Activated naive CD8-positive, alpha-beta T cell (primary cell): ENCODE data around the gene SNX25.

Source experiments
- H3K27ac Mint-ChIP-seq: one replicate; pipeline ENCODE4 v1.8.0; 2021; ENCODE audit warnings: mixed read lengths
- H3K27me3 Mint-ChIP-seq: one replicate; pipeline ENCODE4 v1.8.0; 2021; ENCODE audit warnings: mixed read lengths
- H3K36me3 Mint-ChIP-seq: one replicate; pipeline ENCODE4 v1.8.0; 2021; ENCODE audit warnings: mixed read lengths
- H3K4me1 Mint-ChIP-seq: one replicate; pipeline ENCODE4 v1.8.0; 2021; ENCODE audit warnings: low read depth, mixed read lengths
- H3K4me3 Mint-ChIP-seq: one replicate; pipeline ENCODE4 v1.8.0; 2021; ENCODE audit warnings: mild to moderate bottlenecking, mixed read lengths
- H3K9me3 Mint-ChIP-seq: one replicate; pipeline ENCODE4 v1.8.0; 2021; ENCODE audit warnings: low read depth, mixed read lengths

SNX25 gene

DNA sequence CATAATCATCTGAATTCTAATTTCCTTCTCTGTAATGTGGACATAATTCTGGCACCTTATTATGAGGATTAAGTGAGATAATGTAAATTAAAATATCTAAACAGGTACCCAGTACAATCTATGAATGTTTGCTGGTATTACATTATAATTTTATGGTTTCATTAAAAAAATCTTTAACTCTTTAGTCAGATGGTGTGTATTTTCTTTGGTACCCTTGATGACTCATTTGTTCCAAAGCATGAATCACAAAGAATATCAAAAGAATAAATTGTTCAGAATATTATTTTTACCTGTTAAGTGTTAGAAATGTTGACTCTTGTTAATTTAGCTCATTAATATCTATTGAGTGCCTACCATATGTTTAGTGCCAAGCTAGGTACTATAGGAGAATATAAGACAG, 74.3 kb downstream of the SNX25 start:
- peaks cover 16% of the 10 kb centered on the region for H3K36me3 Mint-ChIP-seq
- no peaks in the 10 kb centered on the region for H3K9me3 Mint-ChIP-seq
- no peaks in the 10 kb centered on the region for H3K4me1 Mint-ChIP-seq
- no peaks in the 10 kb centered on the region for H3K27me3 Mint-ChIP-seq
- no peak overlapping the region for H3K27ac Mint-ChIP-seq
- no peak overlapping the region for H3K4me3 Mint-ChIP-seq

DNA sequence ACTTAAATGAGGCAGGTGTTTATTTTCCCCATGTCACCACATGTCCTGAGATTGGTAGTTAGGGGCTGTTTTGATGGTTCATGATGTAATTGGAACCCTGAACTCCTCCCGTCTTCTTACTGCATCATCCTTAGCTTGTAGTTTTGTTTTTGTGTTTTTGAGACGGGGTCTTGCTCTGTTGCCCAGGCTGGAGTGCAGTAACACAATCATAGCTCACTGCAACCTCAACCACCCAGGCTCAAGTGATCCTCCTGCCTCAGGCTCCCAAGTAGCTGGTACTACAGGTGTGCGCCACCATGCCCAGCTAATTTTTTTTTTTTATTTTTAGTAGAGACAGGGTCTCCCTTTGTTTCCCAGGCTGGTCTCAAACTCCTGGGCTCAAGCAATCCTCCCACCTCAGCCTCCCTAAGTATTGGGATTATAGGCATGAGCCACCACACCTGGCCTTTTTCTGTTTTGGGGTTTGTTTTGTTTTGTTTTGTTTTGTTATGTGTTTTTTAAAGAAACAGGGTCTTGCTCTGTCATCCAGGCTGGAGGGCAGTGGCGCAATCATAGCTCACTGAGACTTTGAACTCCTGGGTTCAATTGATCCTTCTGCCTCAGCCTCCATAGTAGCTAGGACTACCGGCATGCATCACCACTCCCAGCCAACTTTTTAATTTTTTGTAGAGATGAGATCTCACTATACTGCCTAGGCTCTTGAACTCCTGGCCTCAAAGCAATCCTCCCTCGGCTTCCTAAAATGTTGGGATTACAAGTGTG, 76.4 kb downstream of the SNX25 start:
- Mint-ChIP-seq H3K4me3 (no peak overlapping the region), H3K9me3 (no peaks in the 10 kb centered on the region), H3K27me3 (no peaks in the 10 kb centered on the region), H3K36me3 (peaks cover 22% of the 10 kb centered on the region), H3K27ac (no peak overlapping the region), H3K4me1 (no peaks in the 10 kb centered on the region)

DNA sequence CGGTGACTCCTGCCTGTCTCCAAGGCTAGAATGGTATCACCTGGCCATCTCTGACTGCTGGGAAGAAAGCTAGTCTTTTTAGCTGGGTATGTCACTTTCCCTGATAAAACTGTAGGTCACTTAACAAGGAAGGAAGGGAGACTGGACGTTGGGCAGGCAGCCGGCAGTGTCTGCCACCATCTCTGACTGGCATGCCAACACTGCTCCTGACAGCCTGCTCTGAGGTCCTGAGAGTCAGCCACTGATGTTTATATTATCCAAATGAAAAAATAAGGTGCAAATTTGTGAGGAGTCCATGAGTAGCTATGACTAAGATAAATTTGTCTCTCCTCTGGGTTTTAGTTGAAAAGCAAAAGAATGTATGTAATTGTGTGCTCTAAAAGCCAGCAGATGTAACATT, 77.2 kb downstream of the SNX25 start:
- Mint-ChIP-seq H3K4me3 (no peak overlapping the region), H3K9me3 (no peaks in the 10 kb centered on the region), H3K27me3 (no peaks in the 10 kb centered on the region), H3K36me3 (peaks cover 26% of the 10 kb centered on the region), H3K27ac (no peak overlapping the region), H3K4me1 (no peaks in the 10 kb centered on the region)

DNA sequence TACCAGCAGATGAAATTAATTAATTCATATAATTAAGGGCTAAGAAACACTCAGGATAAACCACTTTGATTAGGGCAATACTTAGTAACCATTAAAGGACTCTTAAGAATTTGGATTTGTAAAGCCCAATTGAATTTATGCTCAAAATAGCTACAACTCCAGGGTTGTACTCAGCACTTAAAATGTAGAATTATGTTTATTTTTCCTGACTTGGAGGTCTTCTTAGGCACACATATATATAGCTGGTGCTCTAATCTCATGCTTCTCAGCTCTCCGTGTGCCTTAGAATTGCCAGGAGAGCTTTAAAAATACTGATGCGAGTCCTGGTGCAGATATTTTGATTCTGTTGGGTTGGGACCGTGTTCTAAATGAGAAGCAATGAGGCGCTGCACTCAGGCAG, 77.6 kb downstream of the SNX25 start:
- Mint-ChIP-seq H3K9me3 (no peaks in the 10 kb centered on the region), H3K4me3 (no peak overlapping the region), H3K27me3 (no peaks in the 10 kb centered on the region), H3K36me3 (peaks cover 28% of the 10 kb centered on the region), H3K4me1 (no peaks in the 10 kb centered on the region), H3K27ac (no peak overlapping the region)

DNA sequence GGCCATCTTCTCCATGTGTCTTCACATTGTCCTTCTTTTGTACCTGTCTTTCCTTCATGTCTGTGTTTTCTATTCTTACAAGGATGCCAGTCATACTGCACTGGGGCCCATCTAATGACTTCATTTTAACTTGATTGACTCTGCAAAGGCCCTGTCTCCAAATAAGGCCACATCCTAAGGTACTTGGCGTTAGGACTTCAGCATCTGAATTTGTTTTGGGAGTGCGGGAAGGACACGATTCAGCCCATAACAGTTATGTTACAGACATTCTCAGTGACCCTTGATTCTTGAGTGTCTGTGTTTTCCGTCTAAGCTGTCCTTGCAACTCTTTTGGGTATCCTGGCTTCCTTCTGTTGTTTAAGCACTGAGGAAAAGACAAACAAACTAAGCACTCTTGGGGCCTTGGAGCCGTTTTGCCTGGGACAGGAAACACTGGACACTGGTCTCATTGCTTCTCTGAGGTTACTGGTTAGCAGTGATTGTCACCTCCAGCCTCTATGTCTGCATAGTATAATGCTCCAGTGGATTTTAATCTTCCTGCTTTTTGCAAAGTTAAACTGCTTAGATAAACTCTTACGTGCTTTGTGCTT, 80.7 kb downstream of the SNX25 start:
- no peak overlapping the region for H3K4me3 Mint-ChIP-seq

DNA sequence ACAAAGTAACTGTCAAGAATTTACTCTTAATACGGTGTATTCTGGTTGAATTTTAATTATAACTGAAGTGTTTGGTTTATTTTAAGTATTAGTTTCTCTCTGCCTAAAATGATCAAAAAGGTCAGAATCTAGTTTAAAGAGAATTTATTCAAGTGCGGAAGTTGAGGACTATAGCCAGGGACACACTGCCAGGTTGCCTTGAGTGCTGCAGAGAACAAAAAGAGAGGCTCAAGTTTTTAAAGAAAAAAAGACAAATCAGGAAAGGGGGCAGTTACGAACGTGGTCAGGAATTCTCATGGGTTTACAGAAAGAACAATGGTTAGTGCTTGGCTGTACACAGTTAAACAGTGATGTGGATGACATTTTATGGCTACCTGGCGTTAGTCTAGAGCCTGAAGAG, 81.3 kb downstream of the SNX25 start:
- no peaks in the 10 kb centered on the region for H3K4me1 Mint-ChIP-seq
- peaks cover 30% of the 10 kb centered on the region for H3K36me3 Mint-ChIP-seq
- H3K27ac Mint-ChIP-seq, result no peak overlapping the region
- H3K27me3 Mint-ChIP-seq, result no peaks in the 10 kb centered on the region
- no peaks in the 10 kb centered on the region for H3K9me3 Mint-ChIP-seq
- H3K4me3 Mint-ChIP-seq, result no peak overlapping the region

More for the DNA sequence above, 80.7 kb downstream of the SNX25 start:
- Mint-ChIP-seq H3K36me3 (peaks cover 30% of the 10 kb centered on the region), H3K4me1 (no peaks in the 10 kb centered on the region), H3K27me3 (no peaks in the 10 kb centered on the region), H3K27ac (no peak overlapping the region), H3K9me3 (no peaks in the 10 kb centered on the region)

DNA sequence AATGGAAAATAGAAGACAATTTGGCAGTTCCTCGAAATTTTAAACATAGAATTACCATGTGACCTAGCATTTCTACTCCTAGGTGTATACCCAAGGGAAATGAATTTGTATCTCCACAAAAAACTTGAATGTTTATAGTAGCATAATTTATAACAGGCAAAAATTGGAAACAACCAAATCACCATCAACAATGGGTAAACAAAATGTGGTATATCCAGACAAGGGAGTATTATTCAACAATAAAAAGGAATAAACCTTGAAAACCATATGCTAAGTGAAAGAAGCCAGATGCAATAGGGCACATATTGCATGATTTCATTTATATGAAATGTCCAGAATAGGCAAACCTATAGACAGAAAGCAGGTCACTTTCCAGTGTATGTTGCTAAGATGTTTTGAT, 83.8 kb downstream of the SNX25 start:
- Mint-ChIP-seq H3K4me1 (no peaks in the 10 kb centered on the region), H3K9me3 (no peaks in the 10 kb centered on the region), H3K27me3 (no peaks in the 10 kb centered on the region), H3K36me3 (peaks cover 41% of the 10 kb centered on the region), H3K27ac (no peak overlapping the region), H3K4me3 (no peak overlapping the region)

DNA sequence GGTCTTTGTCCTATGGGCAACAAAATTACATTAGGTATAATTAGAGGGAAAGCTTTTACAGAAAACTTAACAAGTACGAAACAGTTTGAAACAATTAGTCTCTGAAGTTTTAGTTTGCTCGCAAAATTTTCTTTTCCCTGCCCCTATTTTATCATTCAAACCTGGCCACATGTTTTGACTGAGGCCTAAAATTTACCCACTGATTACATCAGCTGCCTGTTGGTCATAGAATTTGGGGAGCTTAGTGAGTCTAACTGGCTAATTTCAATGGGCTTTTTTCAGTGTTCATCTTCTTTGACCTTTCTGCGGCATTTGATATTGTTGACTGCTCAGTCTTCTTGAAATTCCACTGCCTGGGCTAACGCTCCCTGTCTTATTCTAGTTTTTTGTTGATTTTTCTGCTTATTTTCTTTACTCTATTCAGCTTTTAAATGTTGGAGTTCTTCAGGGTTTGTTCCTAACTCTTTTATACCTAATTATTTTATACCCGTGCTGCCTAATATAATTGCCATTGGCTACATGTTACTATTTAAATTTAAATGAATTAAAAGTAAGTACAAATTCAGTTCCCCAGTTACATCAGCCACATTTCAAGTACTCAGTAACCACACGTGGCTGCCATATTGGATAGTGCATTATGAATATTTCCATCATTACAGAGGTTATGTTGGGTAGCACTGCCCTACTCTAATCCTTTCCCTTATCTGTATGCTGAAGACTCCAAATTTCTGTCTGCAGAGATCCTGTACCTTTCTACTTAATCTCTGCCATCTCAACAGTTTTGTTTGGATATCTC, 87.5 kb downstream of the SNX25 start:
- Mint-ChIP-seq H3K9me3 (no peaks in the 10 kb centered on the region), H3K27ac (no peak overlapping the region), H3K4me1 (no peaks in the 10 kb centered on the region), H3K36me3 (peaks cover 39% of the 10 kb centered on the region), H3K27me3 (no peaks in the 10 kb centered on the region), H3K4me3 (no peak overlapping the region)

DNA sequence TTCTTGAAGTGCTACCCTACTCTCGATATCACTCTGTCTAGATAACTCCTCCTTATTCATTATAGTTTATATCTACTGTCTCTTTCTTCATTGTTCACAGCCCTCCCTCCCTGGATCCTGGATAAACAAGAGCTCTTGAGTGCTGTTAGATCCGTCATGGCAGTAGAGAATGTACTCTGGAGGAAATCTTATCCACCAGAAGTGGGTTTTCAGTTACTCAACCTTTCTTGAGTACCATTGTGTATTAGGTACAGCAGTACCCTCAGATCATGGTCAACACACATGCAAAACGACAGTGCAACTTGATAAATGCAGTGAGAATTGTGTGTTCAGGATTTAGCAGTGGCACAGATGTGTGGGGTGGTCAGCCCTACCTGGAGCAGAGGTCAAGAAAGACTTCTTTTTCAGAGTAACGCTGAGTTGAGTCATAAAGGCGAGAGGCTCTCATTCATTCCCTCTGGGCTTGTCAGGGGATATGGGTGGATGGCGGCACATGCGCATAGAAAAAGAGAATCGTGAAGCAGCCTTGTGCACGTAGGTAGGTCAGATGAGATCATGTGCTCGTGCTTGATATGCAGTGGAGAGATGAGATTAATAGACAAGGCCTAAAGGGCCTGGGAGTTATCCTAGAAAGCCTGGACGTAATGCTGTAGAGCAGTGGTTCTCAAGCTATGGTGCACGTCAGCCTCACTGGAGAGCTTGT, 89.5 kb downstream of the SNX25 start:
- no peak overlapping the region for H3K4me3 Mint-ChIP-seq
- H3K4me1 Mint-ChIP-seq, result no peaks in the 10 kb centered on the region
- peaks cover 27% of the 10 kb centered on the region for H3K36me3 Mint-ChIP-seq
- H3K27ac Mint-ChIP-seq, result no peak overlapping the region
- H3K27me3 Mint-ChIP-seq, result no peaks in the 10 kb centered on the region
- H3K9me3 Mint-ChIP-seq, result no peaks in the 10 kb centered on the region

DNA sequence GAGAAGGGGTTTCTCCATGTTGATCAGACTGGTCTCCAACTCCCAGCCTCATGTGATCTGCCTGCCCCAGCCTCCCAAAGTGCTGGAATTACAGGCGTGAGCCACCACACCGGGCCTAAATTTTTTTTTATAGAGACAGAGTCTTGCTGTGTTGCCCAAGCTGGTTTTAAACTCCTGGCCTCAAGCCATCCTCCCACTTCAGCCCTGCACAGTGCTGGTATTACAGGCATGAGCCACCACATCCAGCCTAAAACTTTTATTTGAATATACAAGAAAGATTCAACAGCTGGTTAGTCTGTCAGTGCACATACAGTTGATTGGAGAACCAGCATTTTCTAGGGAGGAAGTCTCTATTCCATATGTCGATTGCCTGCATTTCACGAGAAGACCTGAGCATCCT, 95.1 kb downstream of the SNX25 start:
- H3K4me3 Mint-ChIP-seq, result no peak overlapping the region
- H3K27me3 Mint-ChIP-seq, result no peaks in the 10 kb centered on the region
- H3K9me3 Mint-ChIP-seq, result no peaks in the 10 kb centered on the region
- H3K27ac Mint-ChIP-seq, result no peak overlapping the region
- no peaks in the 10 kb centered on the region for H3K4me1 Mint-ChIP-seq
- peaks cover 12% of the 10 kb centered on the region for H3K36me3 Mint-ChIP-seq

DNA sequence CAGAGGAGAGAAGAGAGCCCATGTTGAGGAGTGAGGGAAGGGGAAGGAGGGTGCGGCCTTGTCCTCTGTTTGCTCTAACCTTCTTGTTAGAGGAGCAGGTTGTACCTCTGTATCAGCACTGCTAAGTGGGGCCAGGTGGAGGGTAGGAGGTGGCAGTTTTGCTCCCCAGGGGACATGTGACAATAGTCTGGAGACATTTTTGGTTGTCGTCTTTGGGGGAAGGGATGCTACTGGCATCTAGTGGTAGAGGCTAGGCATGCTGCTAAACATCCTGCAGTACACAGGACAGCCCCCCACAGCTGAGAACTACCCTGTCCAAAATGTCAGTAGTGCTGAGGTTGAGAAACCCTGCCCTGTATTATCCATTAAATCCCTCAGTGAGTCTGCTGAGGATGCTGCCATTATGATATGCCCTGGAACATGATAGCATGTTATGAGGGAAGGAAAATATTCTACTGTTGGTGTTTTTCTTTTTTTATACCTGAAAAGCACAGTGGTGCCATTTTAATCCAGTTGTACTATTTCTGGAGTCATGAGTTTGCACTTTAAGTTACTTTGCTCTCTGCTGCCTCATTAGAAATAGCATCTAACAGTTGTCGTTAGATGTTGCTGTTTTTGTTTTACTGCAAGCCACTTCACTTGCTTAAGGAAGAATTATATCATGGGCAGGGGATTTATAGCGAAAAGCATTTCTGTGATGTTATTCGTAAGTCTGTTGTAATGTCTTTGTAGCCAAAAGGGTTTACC, 95.7 kb downstream of the SNX25 start:
- H3K27ac Mint-ChIP-seq, result no peak overlapping the region
- H3K9me3 Mint-ChIP-seq, result no peaks in the 10 kb centered on the region
- no peaks in the 10 kb centered on the region for H3K4me1 Mint-ChIP-seq
- no peaks in the 10 kb centered on the region for H3K27me3 Mint-ChIP-seq
- H3K36me3 Mint-ChIP-seq, result peaks cover 14% of the 10 kb centered on the region
- H3K4me3 Mint-ChIP-seq, result no peak overlapping the region

DNA sequence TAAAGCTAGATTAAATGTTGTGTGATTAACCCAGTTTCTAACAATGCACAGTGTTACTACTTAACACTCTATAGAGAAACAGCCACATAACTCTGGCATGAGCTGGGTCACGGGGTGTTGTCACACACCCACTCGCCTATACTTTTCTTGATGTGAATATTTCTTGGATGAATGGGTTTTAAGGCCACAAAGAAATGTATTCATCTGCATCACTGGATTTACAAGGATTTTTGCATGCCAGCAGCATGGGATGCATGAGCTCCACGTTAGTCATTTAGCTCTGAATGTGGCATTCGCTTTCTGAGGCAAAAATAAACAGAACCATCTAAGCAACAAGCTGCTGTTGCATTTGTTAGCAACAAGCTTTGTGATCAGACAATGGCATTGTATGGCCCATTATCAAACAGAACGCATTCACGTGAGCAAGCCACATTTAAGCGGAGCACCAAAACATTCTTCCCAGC, 96.6 kb downstream of the SNX25 start:
- H3K9me3 Mint-ChIP-seq, result no peaks in the 10 kb centered on the region
- H3K4me1 Mint-ChIP-seq, result no peaks in the 10 kb centered on the region
- H3K27ac Mint-ChIP-seq, result no peak overlapping the region
- H3K27me3 Mint-ChIP-seq, result no peaks in the 10 kb centered on the region
- no peak overlapping the region for H3K4me3 Mint-ChIP-seq
- H3K36me3 Mint-ChIP-seq, result peaks cover 12% of the 10 kb centered on the region

DNA sequence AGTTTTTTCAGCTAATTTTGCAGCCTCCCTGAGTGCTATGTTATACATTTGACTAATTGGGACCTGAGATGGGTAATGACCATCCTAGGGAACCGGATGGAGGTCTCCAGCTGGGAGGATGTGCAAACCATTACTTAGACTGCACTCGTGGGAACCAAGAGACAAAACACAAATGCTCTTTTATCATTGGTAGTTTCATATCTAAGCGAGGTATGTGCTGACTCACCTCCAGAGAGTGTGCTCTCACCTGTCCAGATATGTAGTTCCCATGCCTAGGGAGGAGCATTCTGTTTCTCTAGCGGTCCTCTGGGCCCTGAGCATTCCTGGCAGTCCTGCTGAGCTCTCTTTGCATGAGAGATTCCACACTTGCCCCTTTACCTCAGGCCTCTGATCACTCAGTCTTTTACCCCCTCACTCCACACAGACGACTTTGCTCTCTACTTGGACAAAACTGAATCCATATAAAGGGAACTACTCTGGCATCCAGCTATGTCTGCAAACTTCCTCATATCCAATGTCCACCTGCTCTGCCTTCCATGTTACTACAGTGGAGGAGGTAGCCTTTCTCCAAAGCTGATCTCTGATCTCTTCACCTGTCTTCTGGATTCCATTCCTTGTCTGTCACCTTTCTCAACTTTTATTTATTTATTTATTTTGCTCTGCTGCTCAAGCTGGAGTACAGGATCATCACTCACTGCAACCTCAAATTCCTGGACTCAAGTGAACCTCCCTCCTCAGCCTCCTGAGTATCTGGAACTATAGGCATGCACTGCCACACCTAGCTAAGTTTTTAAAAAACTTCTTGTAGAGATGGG, 97.9 kb downstream of the SNX25 start:
- no peaks in the 10 kb centered on the region for H3K27me3 Mint-ChIP-seq
- H3K4me3 Mint-ChIP-seq, result no peak overlapping the region
- no peak overlapping the region for H3K27ac Mint-ChIP-seq

DNA sequence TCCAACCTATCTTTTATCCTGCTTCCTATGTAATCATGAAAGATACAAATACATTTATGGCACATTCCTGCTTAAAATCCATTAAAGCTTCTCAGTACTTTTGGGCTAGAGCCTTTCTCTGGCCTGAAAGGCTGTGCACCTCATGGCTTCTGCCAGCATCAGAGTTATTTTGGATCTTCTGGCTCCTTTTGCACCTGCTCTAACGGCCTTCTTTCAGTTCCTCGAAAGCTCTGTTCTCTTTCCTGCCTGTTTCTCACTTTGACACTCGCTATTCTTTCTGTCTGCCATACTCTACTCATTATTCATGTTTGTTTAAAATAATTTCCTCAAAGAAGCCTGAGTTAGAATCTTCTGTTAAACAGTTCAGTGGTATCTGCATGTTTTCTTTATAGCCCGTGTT, 100.4 kb downstream of the SNX25 start:
- no peak overlapping the region for H3K27ac Mint-ChIP-seq
- H3K36me3 Mint-ChIP-seq, result peaks cover 24% of the 10 kb centered on the region
- no peaks in the 10 kb centered on the region for H3K4me1 Mint-ChIP-seq
- no peaks in the 10 kb centered on the region for H3K9me3 Mint-ChIP-seq
- H3K27me3 Mint-ChIP-seq, result no peaks in the 10 kb centered on the region
- H3K4me3 Mint-ChIP-seq, result no peak overlapping the region

More for the DNA sequence above, 97.9 kb downstream of the SNX25 start:
- Mint-ChIP-seq H3K9me3 (no peaks in the 10 kb centered on the region), H3K4me1 (no peaks in the 10 kb centered on the region), H3K36me3 (peaks cover 12% of the 10 kb centered on the region)
